A549 (cell line): ENCODE data around the gene ZFAND6.

ENCODE experiments used
- CHD2 ChIP-seq: fragments of 150-350 bp; IDR thresholded peaks from 2 replicates; pipeline ENCODE4 v1.6.1; 2014; ENCODE audit warnings: low read length; ENCODE audit not compliant: partially characterized antibody
- JUN ChIP-seq, 2 experiments: fragments of >200 bp; sonication (Bioruptor Twin); formaldehyde crosslinking; IDR thresholded peaks; 2 replicates in 1 of 2; 3 replicates in 1 of 2; pipeline ENCODE4 v1.6.1; 2016 to 2017
- POLR2A ChIP-seq: IDR thresholded peaks from 2 replicates; pipeline ENCODE4 v1.6.1; 2012; ENCODE audit warnings: mild to moderate bottlenecking, low read length
- RAD21 ChIP-seq, 2 experiments: fragments of >200 bp in 1 of 2; sonication (Bioruptor Twin) in 1 of 2; formaldehyde crosslinking in 1 of 2; IDR thresholded peaks in 1 of 2; conservative IDR thresholded peaks in 1 of 2; 2 replicates in 1 of 2; 3 replicates in 1 of 2; pipeline ENCODE4 v1.6.1; 2012 to 2018; ENCODE audit warnings: inconsistent platforms in 1 of 2
- RFX5 ChIP-seq: fragments of 450-650 bp; IDR thresholded peaks from 2 replicates; pipeline ENCODE4 v1.7.1; 2014; ENCODE audit warnings: antibody characterized with exemption, mild to moderate bottlenecking, moderate library complexity
- SREBF2 ChIP-seq: fragments of 450-650 bp; IDR thresholded peaks from 2 replicates; pipeline ENCODE4 v1.6.1; 2014; ENCODE audit warnings: mild to moderate bottlenecking, moderate library complexity
- ZNF302 ChIP-seq: fragments of 250-450 bp; sonication (Bioruptor Pico); IDR thresholded peaks from 2 replicates; pipeline ENCODE4 v1.9.0; 2021; ENCODE audit warnings: inconsistent platforms, mild to moderate bottlenecking, moderate library complexity
- TF ChIP-seq, protein P1 (sequence below): fragments of >200 bp; sonication (Bioruptor Twin); formaldehyde crosslinking; IDR thresholded peaks from 3 replicates; pipeline ENCODE4 v1.5.1; 2016
- TF ChIP-seq, protein P2 (sequence below): fragments of 450-650 bp; IDR thresholded peaks from 2 replicates; pipeline ENCODE4 v1.6.1; 2014; ENCODE audit warnings: antibody characterized with exemption

DNA sequence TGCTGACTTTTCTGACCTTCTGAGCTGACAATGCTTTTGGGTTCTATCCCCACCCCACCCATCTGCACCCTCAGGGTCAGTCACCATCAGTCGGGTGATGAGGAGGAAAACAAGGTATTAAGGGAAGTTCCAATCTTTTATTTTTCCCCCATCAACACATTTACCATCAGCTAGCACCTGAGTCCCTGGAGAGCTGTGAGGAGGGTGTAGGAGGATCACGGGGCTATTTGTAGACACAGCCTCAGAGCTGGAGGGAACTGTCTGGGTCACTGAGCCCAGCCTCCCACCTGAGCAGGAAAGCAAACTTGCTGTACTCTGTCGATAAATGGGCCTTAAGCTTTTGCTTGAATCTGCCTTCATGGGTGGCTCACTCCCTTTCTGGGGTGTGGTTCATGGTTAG is 24.8 kb upstream of the ZFAND6 start:
- TF ChIP-seq, protein P1, sequence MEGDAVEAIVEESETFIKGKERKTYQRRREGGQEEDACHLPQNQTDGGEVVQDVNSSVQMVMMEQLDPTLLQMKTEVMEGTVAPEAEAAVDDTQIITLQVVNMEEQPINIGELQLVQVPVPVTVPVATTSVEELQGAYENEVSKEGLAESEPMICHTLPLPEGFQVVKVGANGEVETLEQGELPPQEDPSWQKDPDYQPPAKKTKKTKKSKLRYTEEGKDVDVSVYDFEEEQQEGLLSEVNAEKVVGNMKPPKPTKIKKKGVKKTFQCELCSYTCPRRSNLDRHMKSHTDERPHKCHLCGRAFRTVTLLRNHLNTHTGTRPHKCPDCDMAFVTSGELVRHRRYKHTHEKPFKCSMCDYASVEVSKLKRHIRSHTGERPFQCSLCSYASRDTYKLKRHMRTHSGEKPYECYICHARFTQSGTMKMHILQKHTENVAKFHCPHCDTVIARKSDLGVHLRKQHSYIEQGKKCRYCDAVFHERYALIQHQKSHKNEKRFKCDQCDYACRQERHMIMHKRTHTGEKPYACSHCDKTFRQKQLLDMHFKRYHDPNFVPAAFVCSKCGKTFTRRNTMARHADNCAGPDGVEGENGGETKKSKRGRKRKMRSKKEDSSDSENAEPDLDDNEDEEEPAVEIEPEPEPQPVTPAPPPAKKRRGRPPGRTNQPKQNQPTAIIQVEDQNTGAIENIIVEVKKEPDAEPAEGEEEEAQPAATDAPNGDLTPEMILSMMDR, result no peak
- TF ChIP-seq POLR2A (no peak), CHD2 (no peak), SREBF2 (no peak), JUN (IDR thresholded peaks at IDR 0.05) (no peak), RFX5 (no peak), ZNF302 (CRISPR knock-in tag) (no peak), RAD21 (conservative IDR thresholded peaks at IDR 0.05 in 1 of 2, IDR thresholded peaks at IDR 0.05 in 1 of 2) (no peak)
- TF ChIP-seq, protein P2, sequence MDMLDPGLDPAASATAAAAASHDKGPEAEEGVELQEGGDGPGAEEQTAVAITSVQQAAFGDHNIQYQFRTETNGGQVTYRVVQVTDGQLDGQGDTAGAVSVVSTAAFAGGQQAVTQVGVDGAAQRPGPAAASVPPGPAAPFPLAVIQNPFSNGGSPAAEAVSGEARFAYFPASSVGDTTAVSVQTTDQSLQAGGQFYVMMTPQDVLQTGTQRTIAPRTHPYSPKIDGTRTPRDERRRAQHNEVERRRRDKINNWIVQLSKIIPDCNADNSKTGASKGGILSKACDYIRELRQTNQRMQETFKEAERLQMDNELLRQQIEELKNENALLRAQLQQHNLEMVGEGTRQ, result no peak
